GM12892 (cell line): ENCODE data around the gene MECP2.
"Not testable (repeated sequence)": the region's sequence is repeated elsewhere in the genome, so short reads cannot be mapped to it uniquely, and the experiment has no call there.

ENCODE experiments used
- POLR2A ChIP-seq: IDR thresholded peaks from 2 replicates; pipeline ENCODE4 v1.6.1; 2011; ENCODE audit warnings: low read depth, low read length, control low read depth
- POLR2AphosphoS5 ChIP-seq: IDR thresholded peaks from 2 replicates; pipeline ENCODE4 v1.6.1; 2011; ENCODE audit warnings: low read depth, low read length, control low read depth

- TF ChIP-seq POLR2AphosphoS5, POLR2A: not testable (repeated sequence)
Measured at GRCh38 chrX:153980394-153980793, 117.1 kb downstream of the MECP2 start.
